Measurements from ENCODE around the gene ZNF84. TPM values are rescaled to one million over a fixed set of nuclear protein-coding genes. Genes with fewer than 3 reads are reported as not detected.

The ZNF84 gene
- total RNA-seq, result 20.1 and 26.5 TPM in 2 replicates

GRCh38 chr12:133037207-133038005 lies at the start of gene ZNF84:
TSS of gene ZNF84 (plus strand) at chr12:133037509. CDS start at chr12:133041468, 3,959 bp downstream.

GRCh38 chr12:133080368-133081158 lies 43.3 kb downstream of the ZNF84 start, which contains the start of gene ZNF140:
TSS of gene ZNF140 (plus strand) at chr12:133080923. CDS start at chr12:133081321, 398 bp downstream.

Other genes with a start within 250 kb of the ZNF84 start
- gene GOLGA3, start 208.6 kb upstream of the ZNF84 start, total RNA-seq, result 165 and 236 TPM in 2 replicates
- 24.5 and 40.8 TPM in 2 replicates for gene CHFR, start 149.9 kb upstream of the ZNF84 start, total RNA-seq
- 7.1 and 13.8 TPM in 2 replicates for gene ZNF605, start 81.2 kb upstream of the ZNF84 start, total RNA-seq
- gene ZNF26, start 51.1 kb upstream of the ZNF84 start, total RNA-seq, result 10.9 and 17.5 TPM in 2 replicates
- 17.4 and 17.8 TPM in 2 replicates for gene ZNF140, start 43.4 kb downstream of the ZNF84 start, total RNA-seq
- gene ZNF891, start 92.8 kb downstream of the ZNF84 start, total RNA-seq, result 0.58 and 1.1 TPM in 2 replicates
- gene ZNF10, start 93.1 kb downstream of the ZNF84 start, total RNA-seq, result 6.9 and 14.1 TPM in 2 replicates
- gene ZNF268, start 144.0 kb downstream of the ZNF84 start, total RNA-seq, result 25.5 and 36.6 TPM in 2 replicates
- gene ANHX, start 198.4 kb downstream of the ZNF84 start, total RNA-seq, result not detected in 2 replicates

Measured in regular cardiac myocyte (primary cell).